Activated CD4-positive, alpha-beta T cell treated with anti-CD3 and anti-CD28 coated beads, Interleukin-2, amount 10 ng/mL, durations not matched to agents 7 days and 5 days (primary cell): Measurements from ENCODE around the gene MACROD2. TPM values are rescaled to one million over a fixed set of nuclear protein-coding genes. Genes with fewer than 3 reads are reported as not detected.

Experiments used
- CTCF ChIA-PET: fragments of 350-600 bp; sonication (Branson Sonifier 250); formaldehyde crosslinking; loops from one replicate; lab custom pipeline; 2021; ENCODE audit warnings: antibody characterized with exemption; lab: Charles Lee
- POLR2A ChIA-PET: fragments of 350-600 bp; sonication (Branson Sonifier 250); formaldehyde crosslinking; loops from one replicate; lab custom pipeline; 2021; ENCODE audit warnings: antibody characterized with exemption; lab: Charles Lee
- DNase-seq: peaks from one replicate; pipeline ENCODE4 v3.0.0-alpha.2; 2020
- H3K27ac Mint-ChIP-seq: one replicate; pipeline ENCODE4 v1.8.0; 2021; ENCODE audit warnings: mild to moderate bottlenecking, moderate library complexity, mixed read lengths
- H3K27me3 Mint-ChIP-seq: one replicate; pipeline ENCODE4 v1.8.0; 2021; ENCODE audit warnings: mixed read lengths
- H3K36me3 Mint-ChIP-seq: one replicate; pipeline ENCODE4 v1.8.0; 2021; ENCODE audit warnings: low read depth, mixed read lengths
- H3K4me1 Mint-ChIP-seq: one replicate; pipeline ENCODE4 v1.8.0; 2021; ENCODE audit warnings: mixed read lengths
- H3K4me3 Mint-ChIP-seq: one replicate; pipeline ENCODE4 v1.8.0; 2021; ENCODE audit warnings: mild to moderate bottlenecking, moderate library complexity, mixed read lengths
- H3K9me3 Mint-ChIP-seq: one replicate; pipeline ENCODE4 v1.8.0; 2021; ENCODE audit warnings: mixed read lengths
- total RNA-seq, 2 experiments: library from RNA; stranded (reverse); gene quantifications; one replicate each; pipeline ENCODE4 v1.2.3, GENCODE V29; 2021

Gene MACROD2
- total RNA-seq, 2 experiments from 2014 or later: not detected

GRCh38 chr20:15610787-15611186 lies 1615.5 kb downstream of the MACROD2 start:
- no peak overlapping the region for H3K4me3 Mint-ChIP-seq
- no peaks in the 10 kb centered on the region for H3K9me3 Mint-ChIP-seq
- H3K36me3 Mint-ChIP-seq: no peaks in the 10 kb centered on the region
- H3K27ac Mint-ChIP-seq: no peak overlapping the region
- DNase-seq: no peak
- POLR2A ChIA-PET: no interaction called here
- no peaks in the 10 kb centered on the region for H3K27me3 Mint-ChIP-seq
- CTCF ChIA-PET: no interaction called here
- no peaks in the 10 kb centered on the region for H3K4me1 Mint-ChIP-seq

- Mint-ChIP-seq H3K4me1 (no peaks in the 10 kb centered on the region), H3K9me3 (no peaks in the 10 kb centered on the region), H3K36me3 (no peaks in the 10 kb centered on the region), H3K27ac (no peak overlapping the region), H3K27me3 (no peaks in the 10 kb centered on the region), H3K4me3 (no peak overlapping the region)
- no peak for DNase-seq
- CTCF ChIA-PET: no interaction called here
- POLR2A ChIA-PET: no interaction called here
Observed at GRCh38 chr20:15611541-15611940, 1616.2 kb downstream of the MACROD2 start.

GRCh38 chr20:15612198-15612597 lies 1616.9 kb downstream of the MACROD2 start:
- H3K27me3 Mint-ChIP-seq: no peaks in the 10 kb centered on the region
- no peak for DNase-seq
- no peak overlapping the region for H3K4me3 Mint-ChIP-seq
- no peaks in the 10 kb centered on the region for H3K4me1 Mint-ChIP-seq
- CTCF ChIA-PET: no interaction called here
- no peaks in the 10 kb centered on the region for H3K36me3 Mint-ChIP-seq
- POLR2A ChIA-PET: no interaction called here
- H3K9me3 Mint-ChIP-seq: no peaks in the 10 kb centered on the region
- H3K27ac Mint-ChIP-seq: no peak overlapping the region

GRCh38 chr20:15612769-15613168 lies 1617.5 kb downstream of the MACROD2 start:
- Mint-ChIP-seq H3K4me3 (no peak overlapping the region), H3K36me3 (no peaks in the 10 kb centered on the region), H3K9me3 (no peaks in the 10 kb centered on the region), H3K4me1 (no peaks in the 10 kb centered on the region), H3K27me3 (no peaks in the 10 kb centered on the region), H3K27ac (no peak overlapping the region)
- ChIA-PET CTCF (no interaction called here), POLR2A (no interaction called here)
- no peak for DNase-seq

- no peak overlapping the region for H3K27ac Mint-ChIP-seq
- H3K9me3 Mint-ChIP-seq: no peaks in the 10 kb centered on the region
- no peaks in the 10 kb centered on the region for H3K4me1 Mint-ChIP-seq
- DNase-seq: no peak
- CTCF ChIA-PET: no interaction called here
- no peaks in the 10 kb centered on the region for H3K36me3 Mint-ChIP-seq
- H3K27me3 Mint-ChIP-seq: no peaks in the 10 kb centered on the region
- no peak overlapping the region for H3K4me3 Mint-ChIP-seq
- POLR2A ChIA-PET: no interaction called here
Observed at GRCh38 chr20:15613530-15613929, 1618.2 kb downstream of the MACROD2 start.

- H3K27ac Mint-ChIP-seq: no peak overlapping the region
- no peak overlapping the region for H3K4me3 Mint-ChIP-seq
- ChIA-PET POLR2A (no interaction called here), CTCF (no interaction called here)
- no peaks in the 10 kb centered on the region for H3K27me3 Mint-ChIP-seq
- H3K4me1 Mint-ChIP-seq: no peaks in the 10 kb centered on the region
- no peaks in the 10 kb centered on the region for H3K9me3 Mint-ChIP-seq
- no peak for DNase-seq
- no peaks in the 10 kb centered on the region for H3K36me3 Mint-ChIP-seq
Observed at GRCh38 chr20:15616626-15617025, 1621.3 kb downstream of the MACROD2 start.

DNA sequence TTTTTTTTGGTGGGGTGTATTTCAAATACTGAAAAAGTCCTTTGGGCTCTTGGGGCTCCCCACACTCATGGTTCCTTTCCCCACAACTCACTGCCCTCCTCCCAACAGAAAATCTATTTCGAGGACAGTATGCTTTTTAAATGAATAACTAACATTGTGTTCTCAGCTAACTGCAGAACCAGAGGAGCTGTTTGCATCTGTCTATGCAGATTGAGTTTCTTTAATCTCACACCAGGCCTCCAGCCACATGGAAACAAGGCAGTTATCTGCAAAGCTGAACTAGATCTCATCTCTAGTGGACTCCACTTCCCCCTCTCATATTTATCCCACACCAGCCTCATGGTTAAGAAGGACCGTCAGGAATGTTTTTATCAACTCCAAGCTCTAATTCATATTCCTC lies 1622.8 kb downstream of the MACROD2 start:
- Mint-ChIP-seq H3K36me3 (no peaks in the 10 kb centered on the region), H3K27me3 (no peaks in the 10 kb centered on the region), H3K27ac (no peak overlapping the region), H3K4me1 (no peaks in the 10 kb centered on the region), H3K4me3 (no peak overlapping the region), H3K9me3 (no peaks in the 10 kb centered on the region)
- DNase-seq: no peak
- POLR2A ChIA-PET: no interaction called here
- CTCF ChIA-PET: no interaction called here

GRCh38 chr20:15618912-15619311 lies 1623.6 kb downstream of the MACROD2 start:
- no peak for DNase-seq
- Mint-ChIP-seq H3K4me3 (no peak overlapping the region), H3K9me3 (no peaks in the 10 kb centered on the region), H3K36me3 (no peaks in the 10 kb centered on the region), H3K4me1 (no peaks in the 10 kb centered on the region), H3K27ac (no peak overlapping the region), H3K27me3 (no peaks in the 10 kb centered on the region)
- POLR2A ChIA-PET: no interaction called here
- CTCF ChIA-PET: no interaction called here

DNA sequence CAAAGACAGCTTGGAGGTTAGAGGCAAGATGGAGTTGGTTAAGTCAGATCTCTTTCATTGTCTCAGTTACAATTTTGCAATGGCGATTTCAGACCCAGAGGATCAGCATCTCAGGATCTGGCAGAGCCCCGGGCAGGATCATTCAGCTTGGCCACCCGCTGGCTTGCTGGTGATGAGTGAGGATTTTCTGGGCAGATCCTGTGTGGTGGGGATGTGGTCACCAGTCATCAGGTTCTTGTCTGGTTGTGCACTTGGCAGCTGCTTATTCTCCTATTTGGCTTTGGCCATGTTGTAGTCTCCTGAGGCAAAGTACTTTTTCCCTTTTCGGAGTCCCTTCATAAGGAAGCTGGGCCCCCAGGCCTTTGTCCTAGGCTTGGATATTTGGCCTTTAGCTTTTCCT lies 1624.0 kb downstream of the MACROD2 start:
- CTCF ChIA-PET: no interaction called here
- POLR2A ChIA-PET: no interaction called here
- Mint-ChIP-seq H3K27ac (no peak overlapping the region), H3K4me3 (no peak overlapping the region), H3K27me3 (no peaks in the 10 kb centered on the region), H3K36me3 (no peaks in the 10 kb centered on the region), H3K4me1 (no peaks in the 10 kb centered on the region), H3K9me3 (no peaks in the 10 kb centered on the region)
- DNase-seq: no peak

- CTCF ChIA-PET: no interaction called here
- H3K36me3 Mint-ChIP-seq: no peaks in the 10 kb centered on the region
- POLR2A ChIA-PET: no interaction called here
- no peaks in the 10 kb centered on the region for H3K9me3 Mint-ChIP-seq
- H3K4me3 Mint-ChIP-seq: no peak overlapping the region
- H3K27me3 Mint-ChIP-seq: no peaks in the 10 kb centered on the region
- DNase-seq: no peak
- no peak overlapping the region for H3K27ac Mint-ChIP-seq
- H3K4me1 Mint-ChIP-seq: no peaks in the 10 kb centered on the region
Observed at GRCh38 chr20:15619816-15620215, 1624.5 kb downstream of the MACROD2 start.

GRCh38 chr20:15622368-15622767 lies 1627.1 kb downstream of the MACROD2 start:
- H3K36me3 Mint-ChIP-seq: no peaks in the 10 kb centered on the region
- DNase-seq: no peak
- ChIA-PET CTCF (no interaction called here), POLR2A (no interaction called here)
- no peak overlapping the region for H3K27ac Mint-ChIP-seq
- H3K27me3 Mint-ChIP-seq: no peaks in the 10 kb centered on the region
- H3K9me3 Mint-ChIP-seq: peaks cover 5% of the 10 kb centered on the region
- H3K4me1 Mint-ChIP-seq: no peaks in the 10 kb centered on the region
- H3K4me3 Mint-ChIP-seq: no peak overlapping the region

GRCh38 chr20:15623215-15623614 lies 1627.9 kb downstream of the MACROD2 start:
- H3K27ac Mint-ChIP-seq: no peak overlapping the region
- peaks cover 5% of the 10 kb centered on the region for H3K9me3 Mint-ChIP-seq
- H3K36me3 Mint-ChIP-seq: no peaks in the 10 kb centered on the region
- POLR2A ChIA-PET: no interaction called here
- H3K4me1 Mint-ChIP-seq: no peaks in the 10 kb centered on the region
- no peak for DNase-seq
- H3K4me3 Mint-ChIP-seq: no peak overlapping the region
- CTCF ChIA-PET: no interaction called here
- H3K27me3 Mint-ChIP-seq: no peaks in the 10 kb centered on the region

DNA sequence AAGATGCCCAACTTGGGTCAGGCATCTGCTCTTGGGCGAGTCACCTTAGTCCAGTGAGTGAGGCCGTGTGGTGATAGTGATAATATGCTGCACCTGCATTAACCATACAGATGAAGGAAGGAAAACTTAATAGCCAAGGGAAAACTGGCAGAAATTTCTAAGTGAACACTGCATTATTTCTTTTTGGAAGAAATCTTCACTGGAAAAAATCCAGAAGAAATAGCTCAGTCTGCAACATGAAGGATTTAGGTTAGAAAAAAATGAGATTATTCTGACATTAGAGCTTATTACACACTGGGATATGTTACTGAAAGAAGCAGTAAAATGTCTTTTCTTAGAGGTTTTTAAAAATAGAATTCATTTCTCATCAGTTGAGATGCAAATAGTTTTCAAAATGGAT lies 1630.7 kb downstream of the MACROD2 start:
- Mint-ChIP-seq H3K36me3 (no peaks in the 10 kb centered on the region), H3K4me3 (no peak overlapping the region), H3K4me1 (no peaks in the 10 kb centered on the region), H3K9me3 (peaks cover 5% of the 10 kb centered on the region), H3K27me3 (no peaks in the 10 kb centered on the region), H3K27ac (no peak overlapping the region)
- DNase-seq: no peak
- ChIA-PET CTCF (no interaction called here), POLR2A (no interaction called here)

DNA sequence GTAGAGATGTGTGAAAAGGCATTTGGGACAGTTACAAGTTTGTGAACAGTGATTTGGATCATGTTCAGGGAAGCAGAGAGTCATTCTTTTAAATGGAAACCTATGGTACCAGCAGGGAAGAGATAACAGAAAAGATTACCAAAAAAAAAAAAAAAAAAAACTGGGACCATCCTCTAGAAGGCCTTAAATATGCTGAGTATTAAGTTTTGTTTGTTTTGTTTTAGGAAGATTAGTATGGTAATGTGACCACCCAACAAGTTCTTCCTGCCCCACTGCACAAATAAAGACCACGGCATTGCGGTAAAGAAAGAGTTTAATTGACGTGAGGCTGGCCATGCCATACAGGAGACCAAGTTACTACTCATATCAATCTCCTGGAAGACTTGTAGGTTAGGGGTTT lies 1631.8 kb downstream of the MACROD2 start:
- no peak overlapping the region for H3K27ac Mint-ChIP-seq
- DNase-seq: no peak
- H3K9me3 Mint-ChIP-seq: peaks cover 5% of the 10 kb centered on the region

More for the DNA sequence above, 1631.8 kb downstream of the MACROD2 start:
- H3K4me1 Mint-ChIP-seq: no peaks in the 10 kb centered on the region
- CTCF ChIA-PET: no interaction called here
- no peak overlapping the region for H3K4me3 Mint-ChIP-seq
- H3K27me3 Mint-ChIP-seq: no peaks in the 10 kb centered on the region
- no peaks in the 10 kb centered on the region for H3K36me3 Mint-ChIP-seq
- POLR2A ChIA-PET: no interaction called here
